CD4-positive, alpha-beta T cell treated with Interferon alpha-2 for 1 hour (primary cell): ENCODE results near the gene QSOX2.

Source experiments
- DNase-seq, 2 donors: peaks; one replicate each; pipeline ENCODE4 v3.0.0-alpha.2; 2020 to 2022

Gene QSOX2

DNA sequence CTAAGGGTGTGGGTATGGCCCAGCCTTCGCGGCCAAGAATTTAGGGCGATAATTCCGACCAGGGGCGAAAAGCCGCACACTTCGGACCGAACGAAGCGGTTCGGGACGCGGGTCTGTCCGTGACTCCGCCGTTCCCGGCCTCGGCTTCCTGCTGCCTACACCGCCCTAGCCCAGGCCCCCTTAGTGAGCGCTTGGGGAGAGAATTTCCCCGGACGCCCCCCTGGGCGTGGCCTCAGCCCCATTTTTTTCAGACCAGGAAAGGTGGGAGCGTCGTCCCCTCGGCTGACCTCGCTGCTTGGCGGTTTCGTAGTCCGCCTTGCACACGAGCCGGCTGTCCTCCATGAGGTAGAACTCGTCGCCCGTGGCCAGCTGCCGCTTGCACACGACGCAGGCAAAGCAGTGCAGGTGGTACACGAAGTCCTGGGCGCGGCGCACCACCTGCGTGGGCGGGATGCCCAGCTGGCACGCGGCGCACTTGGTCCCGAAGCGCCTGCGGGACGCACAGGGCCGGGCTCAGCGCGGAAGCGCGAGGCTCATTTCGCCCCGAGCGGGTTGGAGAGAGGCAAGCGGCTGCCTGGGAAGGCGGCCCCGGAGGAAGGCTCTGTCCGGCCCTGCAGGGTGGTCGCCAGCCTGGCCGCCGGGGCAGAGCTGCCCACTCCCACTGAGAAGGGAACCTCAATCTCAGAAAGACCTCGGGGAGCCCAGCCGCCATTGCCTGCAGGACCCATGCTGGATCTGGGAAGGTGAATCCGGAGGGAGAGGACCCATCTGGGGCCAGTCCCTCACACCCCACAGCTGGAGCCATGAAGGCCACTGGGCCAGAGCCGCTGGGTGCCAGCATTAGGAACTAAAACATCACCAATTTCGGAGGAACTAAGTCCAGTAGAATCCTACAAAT lies 46.0 kb downstream of the QSOX2 start:
- no peak for DNase-seq

DNA sequence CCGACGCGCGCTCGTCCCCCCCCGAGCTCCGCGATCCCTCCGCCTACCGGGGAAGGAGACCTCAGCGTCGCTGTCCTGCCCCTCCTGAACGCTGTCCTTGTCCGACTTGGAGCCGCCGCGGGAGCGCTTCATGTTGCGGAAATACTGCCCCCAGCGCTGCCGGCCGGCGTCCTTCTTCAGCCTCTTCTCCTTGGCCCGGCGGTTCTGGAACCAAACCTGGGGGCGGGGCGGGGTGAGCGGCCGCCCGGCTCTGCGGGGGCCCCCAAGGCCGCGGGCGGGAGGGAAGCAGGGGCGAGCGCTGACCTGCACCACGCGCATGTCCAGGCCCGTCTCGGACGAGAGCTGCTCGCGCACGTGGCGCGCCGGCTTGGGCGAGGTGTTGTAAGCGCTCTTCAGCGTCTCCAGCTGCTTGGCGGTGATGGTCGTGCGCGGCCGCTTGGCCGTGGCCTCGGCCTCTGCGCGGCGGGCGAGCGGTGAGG lies 47.0 kb downstream of the QSOX2 start:
- DNase-seq, result no peak

DNA sequence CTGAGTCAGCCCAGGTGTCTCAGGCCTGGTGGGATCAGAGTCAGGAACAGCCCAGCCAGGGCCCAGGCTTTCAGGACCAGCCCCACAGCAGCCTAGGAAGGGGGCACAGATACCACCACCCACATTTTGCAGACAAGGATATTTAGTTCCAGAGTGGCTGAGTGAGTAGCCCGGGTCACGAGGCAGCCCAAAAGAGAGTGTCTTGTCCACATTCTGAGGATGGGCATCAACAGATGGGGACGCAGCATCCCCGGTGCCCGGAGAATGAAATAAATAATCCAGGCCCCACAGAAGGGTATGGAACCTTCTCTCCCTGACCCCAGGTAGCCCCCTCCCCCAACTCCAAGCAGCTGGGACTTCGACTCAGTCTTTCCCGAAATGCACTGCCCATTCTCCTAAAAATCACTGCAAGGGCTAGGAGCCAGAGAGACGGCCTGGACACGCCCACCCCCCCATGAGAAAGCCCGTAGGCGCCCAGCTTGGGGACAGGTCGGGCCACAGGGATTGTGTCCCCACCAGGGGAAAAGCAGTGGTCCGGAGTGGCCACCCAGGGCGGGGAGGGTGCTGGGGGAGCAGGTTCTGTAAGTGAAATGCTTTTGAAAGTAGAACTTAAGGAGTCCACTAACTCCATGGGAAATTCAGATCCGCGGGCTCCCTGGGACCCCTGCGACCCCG lies 47.5 kb downstream of the QSOX2 start:
- no peak for DNase-seq

DNA sequence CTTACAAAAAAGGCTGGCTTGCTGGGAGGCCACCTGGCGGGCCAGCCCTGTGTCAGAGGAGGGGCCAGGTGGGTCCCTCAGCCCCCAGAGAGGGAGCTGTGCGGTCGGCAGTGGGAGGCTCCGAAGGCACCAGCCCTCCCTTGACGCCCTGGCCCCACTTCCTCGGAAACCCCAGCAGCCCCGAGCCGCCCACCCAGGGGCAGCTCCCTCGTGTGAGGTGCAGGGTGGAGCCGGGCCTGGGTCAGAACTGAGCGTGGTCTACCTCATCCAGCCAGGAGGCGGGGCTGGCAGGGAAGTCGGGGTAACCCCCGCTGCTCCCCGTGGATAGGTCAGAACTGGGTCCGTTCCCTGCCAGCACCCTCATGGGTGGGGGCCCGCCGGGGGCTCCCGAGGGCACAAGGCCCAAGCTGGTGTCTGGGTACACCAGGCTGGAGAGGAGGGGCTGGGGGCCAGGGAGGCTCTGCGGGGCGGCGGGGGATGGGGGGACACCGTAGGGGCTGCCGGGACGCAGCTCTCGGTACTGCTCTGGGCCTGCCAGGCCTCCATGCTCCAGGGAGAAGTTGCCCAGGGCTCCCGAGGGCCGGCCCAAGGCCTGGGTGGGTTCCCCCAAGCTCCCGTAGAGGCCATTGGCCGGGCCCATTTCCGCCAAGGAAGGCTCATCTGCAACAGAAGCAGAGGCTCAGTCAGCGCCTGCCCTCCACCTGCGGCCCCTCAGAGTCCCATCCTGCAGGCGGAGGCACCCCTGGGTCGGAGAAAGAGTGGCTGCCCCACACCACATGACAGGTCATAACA lies 48.3 kb downstream of the QSOX2 start:
- DNase-seq, result no peak

DNA sequence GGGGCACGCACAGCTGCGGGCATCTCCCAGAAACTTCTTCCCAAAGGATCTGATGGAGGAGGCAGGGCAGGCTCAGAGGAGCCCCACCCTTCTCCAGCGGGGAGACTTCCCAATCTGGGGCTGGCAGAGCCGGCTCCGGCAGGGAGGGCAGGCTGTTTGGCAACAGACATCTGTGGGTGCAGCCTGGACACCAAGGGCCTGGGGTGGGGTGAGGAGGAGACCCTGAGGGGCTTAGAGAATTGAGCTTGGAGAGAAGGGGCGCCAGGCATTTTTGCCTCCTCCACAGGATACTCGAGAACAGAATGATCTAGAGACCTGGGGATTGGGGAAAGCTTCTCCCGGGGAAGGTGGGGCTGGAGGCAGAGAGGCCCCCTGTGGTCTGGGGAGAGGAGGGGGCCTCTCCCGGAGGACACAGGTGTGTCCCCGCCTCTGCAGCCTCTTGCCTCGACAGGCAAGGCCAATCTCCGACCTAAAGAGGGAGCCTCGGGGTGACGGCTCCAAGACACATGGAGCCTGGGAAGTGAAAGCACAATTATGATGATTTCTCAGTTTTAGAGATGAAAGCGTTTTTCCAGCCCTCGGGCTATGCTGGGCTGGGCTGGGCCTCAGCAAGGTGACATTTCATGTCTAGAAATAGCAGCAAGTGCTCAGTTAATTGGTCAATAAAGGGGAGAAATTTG lies 49.1 kb downstream of the QSOX2 start:
- DNase-seq, result no peak

DNA sequence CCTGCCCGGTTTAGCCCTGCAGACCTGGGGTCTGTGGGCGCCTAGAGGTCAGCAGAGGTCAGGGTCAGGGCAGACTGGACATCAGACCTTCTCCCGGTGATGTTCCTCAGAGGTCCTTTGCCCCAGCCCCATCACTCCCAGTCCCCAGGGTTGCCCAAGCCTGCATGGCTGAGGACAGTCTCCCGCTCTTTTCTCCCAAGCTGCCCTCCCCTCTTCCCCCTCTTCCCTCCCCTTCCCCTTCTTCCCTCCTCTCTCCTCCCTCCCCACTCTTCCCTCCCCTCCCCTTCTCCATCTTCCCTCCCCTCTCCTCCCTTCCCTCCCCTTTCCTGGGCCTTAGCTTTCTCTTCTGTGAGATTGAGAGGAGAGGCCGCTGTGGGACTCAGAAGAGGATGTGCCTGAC lies 51.1 kb downstream of the QSOX2 start:
- no peak for DNase-seq

DNA sequence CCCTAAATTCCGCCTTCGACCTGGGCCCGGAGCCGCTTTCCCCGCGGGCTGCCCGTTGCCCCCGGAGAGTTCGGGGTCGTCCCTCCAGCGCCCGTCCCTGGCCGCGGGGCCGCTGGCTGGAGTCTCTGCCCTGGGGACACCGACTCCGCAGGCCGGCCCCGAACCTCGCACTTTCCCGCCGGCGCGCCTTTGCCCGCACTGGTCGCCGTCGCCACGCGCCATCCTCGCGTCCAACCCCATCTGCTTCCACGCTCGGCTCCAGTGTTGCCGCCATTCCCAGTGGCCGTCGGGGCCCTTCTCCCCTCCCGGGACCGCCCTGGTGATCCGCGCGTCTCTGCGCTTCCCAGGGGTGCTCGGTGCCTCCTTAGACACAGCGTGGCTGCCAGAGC lies 51.7 kb downstream of the QSOX2 start:
- DNase-seq, result no peak

DNA sequence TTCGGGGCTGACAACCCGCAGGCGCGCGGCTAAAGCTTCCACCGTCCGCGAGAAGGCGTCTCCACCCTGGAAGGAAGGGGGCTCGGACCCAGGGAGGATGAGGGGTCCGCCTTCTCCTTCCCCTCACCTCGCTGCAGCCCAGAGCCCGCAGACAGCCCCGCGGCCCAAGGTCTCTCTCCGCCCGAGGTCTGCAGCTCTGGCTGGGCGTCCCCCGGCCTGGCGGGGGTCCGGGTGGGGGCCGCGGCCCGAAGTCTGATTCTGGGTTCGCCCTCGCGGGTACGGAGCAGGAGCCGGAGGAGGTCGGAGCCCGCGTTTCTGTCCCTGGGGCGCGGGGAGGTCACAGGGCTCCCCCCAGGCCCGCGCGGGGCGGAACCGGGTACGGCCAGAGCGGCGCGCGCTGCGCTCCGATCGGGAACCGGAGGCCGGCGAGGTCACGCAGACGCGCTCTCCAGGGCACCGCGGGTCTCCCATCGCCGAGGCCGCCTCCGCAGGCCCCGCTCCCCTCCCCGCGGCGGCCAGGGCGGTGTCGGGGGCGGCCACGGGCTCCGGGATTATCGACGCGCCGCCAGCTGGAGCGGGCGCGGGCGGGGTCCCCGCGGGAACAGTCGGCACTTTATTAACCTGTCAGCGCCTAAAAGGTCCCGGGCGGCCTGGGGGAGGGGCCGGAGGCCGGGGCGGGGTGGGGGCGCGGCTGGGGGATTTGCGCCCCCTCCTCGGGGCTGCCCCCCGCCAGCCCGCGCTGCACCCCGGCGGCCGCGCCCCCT lies 52.3 kb downstream of the QSOX2 start:
- no peak for DNase-seq

DNA sequence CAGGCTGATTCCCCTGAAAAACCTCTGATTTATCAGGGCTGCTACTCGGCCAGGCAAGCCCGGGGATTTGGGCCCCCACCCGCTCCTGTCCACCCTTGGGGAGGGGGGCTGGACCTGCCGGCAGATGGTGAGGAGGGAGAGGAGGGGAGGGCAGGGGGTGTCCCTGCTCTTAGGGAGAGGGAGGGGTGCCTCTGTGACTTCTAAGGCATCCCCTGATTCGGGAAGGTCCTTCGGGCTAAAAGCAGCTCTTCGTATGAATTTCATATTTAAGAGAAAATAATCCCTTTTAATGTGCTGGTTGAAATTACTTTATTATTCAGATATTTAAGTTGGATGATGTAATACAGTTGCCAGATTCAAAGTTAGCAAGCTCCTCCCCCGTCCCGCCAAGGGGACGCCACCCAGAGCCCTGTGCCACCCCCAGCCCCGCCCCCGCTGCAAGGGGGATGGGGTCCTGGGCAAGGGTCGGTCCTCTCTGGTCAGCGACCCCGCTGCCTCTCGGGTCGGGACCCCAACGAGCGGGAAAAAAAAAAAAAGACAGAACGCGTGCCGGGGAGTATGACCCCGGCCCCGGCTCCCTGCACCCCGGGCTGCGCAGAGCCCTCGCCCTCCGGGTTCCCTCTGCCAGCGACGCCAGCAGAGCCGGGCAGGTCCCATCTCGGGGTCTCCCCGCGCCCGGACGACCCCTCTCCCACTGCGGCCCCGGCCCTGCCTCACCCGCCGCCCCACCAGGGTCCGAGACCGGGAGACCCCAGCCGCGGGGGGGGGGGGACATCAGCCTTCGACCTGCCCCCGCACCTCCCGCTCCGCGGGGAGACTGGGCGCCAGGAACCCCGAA lies 53.1 kb downstream of the QSOX2 start:
- DNase-seq, result no peak

DNA sequence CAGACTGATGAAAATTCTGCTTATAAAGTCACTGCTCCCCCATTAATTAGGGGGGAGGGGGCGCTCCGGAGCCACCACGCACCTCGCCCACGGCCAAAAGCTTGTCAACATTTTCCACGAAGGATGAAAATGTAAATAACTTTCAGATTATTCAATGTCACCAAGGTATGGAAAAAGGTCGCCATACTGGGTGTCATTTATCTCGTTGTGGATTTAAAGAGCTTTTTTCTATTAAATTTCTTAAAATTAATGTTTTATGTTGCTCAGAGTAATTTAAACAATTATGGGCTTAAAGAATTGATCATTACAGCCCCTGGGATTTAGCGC lies 53.7 kb downstream of the QSOX2 start:
- DNase-seq, result no peak

DNA sequence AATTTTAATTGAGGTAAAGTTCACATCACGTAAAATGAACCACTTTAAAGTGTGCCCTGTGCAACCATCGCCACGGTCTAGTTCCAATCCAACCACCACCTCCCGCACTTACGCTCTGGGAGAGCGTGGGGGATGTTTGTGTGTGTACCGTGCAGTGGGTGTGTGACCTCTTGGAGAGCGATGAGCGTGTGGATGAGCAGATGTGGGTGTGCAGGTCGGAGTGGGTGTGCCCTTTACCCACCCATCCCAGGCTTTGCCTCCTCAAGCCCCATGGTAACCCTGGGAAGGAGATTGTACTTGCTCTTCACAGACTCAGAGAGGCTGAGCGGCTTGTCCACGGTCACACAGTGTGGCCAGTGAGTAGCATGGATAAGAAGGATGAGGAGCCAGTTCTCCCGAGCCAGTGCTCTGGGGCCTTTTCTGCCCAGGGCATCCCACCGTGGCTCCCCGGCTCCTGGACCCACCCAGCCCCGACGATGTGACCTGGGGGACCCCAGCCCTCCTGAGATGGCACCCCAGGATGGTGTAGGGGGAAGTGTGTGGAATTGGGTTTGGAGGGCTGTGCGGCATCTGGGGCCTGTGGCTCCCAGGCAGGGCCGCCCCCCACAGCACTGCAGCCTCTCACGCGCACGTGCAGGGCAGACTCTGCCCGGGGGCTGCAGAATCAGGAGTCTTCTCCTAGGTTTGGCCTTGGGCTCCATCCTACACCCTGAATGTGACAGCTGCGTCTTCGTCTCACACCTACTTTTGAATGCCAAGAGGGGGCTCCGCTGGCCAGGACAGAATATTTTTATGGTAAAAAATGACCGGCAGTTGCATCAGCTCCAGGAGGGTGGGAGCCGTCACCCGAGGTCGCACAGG lies 54.3 kb downstream of the QSOX2 start:
- no peak for DNase-seq

DNA sequence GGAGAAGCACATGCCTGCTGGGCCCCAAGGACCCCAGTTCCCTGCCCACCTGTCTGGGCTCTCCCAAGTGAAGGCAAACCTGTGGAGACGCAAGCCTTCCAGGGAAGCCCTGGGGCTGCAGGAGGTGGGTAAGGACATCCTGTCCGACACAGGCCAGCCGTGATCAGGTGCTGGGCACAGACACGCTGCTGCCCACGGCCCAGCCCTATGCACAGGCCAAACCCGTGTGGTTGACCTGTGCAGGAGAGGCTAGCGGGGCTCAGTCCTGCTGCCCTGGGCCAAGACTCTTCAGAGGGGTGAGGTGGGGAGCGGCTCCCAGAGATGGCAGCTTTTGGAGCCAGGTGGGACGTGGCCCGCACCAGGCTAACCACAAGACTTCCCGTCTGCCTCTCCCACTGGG lies 55.0 kb downstream of the QSOX2 start:
- no peak for DNase-seq

DNA sequence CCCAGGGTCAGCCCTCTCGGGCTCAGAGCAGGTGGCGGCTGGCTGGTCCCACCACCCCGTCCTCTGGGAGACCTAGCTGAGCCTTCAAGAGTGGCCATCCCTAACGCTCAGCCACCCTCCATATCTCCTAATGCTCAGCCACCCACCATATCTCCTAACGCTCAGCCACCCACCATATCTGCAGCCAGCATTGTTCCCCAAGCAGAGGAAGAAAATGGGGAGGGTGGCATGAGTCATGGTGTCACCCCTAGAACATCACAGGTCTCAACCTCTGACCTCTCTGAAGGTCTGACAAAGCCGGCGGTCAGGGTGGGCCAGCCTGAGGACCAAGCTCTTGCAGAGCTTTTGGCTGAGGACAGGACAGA lies 55.4 kb downstream of the QSOX2 start:
- no peak for DNase-seq

DNA sequence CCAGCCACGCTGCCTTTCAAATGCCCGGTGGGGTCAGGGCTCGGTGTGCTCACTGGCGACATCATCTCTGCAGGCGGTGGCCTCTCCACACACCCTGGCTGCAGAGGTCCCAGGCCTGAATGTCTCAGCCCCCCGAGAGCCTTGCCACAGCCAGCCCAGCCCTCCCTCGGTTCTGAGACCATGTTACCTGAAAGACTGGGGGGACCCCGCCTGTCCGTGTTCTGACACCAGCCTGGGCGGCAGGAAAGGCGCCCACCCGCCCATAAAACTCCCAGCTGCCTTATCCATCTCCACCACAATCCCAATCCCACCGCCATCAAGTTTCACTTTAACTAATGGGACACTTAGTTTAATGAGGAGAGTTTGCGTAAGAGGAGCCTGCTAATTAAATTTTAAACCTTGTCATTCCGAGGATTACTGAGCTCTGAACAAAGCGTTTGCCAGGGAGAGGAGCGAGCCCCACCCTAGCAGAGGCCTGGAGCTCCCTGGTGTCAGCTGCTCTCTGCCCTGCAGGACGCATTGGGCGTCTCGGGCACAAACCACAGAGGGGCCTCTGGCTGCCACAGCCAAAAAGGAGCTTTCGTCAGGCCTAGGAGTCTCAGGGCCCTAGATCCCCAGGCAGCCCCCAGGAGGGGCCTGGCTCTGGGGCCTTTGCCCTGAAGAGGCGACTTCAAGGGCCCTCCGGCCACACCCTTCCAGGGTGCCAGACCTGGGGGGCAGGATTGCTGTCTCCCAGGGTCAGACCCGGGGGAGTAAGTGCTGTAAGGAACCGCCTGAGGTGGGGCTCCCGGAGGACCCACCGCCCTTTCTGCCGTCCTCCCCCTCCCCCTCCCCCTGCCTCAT lies 56.0 kb downstream of the QSOX2 start:
- DNase-seq, result no peak

DNA sequence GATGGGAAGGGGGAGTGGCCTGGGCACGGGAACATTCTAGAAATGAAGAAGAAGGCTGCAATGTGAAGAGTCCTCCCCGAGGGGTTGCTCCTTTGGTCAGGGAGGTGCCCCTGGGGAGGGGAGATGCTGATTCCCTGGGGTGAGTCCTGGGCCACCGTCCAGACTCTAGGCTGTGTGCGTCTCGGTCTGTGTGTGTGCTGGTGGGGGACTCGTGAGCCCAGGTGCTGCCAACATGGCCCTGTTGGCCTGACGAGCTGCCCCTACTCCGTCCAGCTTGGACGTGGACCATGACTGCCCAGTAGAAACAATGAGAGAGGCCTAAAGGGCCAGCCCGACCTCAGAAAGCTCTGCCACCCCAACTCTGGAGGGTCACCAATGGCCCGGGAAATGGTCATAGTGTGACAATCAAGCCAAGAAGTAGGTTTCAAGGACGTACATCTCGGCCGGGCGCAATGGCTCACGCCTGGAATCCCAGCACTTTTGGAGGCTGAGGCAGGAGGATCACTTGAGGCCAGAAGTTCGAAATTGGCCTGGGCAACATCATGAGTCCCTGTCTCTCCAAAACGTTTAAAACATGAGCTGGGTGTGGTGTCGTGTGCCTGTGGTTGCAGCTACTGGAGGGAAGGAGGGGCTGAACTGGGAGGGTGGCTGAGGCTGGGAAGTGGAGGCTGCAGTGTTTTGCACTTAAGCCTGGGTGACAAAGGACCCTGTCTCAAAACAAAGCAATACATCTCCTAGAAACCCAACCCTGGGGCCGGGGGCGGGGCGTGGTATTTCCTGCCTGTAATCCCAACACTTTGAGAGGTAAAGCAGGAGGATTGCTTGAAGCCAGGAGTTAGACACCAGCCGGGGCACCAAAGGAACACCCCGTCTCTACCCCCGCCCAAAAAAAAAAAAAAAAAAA lies 57.7 kb downstream of the QSOX2 start:
- DNase-seq, result no peak

DNA sequence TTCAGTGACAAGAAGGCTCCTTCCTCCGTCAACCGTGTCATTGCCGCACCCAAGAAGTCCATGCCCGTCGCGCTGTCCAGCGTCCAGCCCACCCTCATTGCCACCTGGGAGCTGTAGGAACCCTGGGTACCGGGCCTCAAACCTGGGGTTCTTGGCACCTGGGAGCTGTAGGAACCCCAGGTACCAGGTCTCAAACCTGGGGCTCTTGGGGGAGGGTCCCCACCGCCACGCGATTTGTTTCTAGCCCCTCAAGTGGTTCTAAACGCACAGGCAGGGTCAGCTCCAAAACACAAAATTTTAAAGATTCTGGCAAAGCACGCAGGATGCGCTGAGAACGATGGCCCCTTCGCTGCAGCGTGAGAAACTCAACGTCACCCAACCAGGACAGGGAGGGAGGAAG lies 58.4 kb downstream of the QSOX2 start:
- no peak for DNase-seq

DNA sequence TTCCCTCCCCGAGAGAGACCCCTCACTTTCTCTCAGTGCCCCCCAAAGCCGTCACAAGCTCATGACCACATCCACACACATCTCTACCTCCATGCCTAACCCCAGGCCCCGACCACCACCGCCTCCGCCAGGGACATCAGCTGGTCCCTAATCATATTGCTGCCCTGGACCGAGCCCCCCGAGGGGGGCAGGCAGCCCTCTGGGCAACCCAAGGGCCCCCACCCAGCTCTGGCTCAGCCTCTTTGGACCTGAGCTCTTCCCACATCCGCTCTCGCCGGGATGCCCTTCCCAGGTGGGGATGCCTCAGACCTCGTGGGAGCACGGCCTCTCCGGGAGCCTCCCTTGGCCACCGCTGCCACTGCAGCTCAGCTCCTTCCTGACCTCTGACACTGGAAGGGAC lies 59.2 kb downstream of the QSOX2 start:
- no peak for DNase-seq
